GM13977 (cell line): ENCODE data around the gene APBB2.
"Not testable (repeated sequence)": the region's sequence is repeated elsewhere in the genome, so short reads cannot be mapped to it uniquely, and the experiment has no call there.

Experiments used
- DNase-seq: peaks from one replicate; pipeline ENCODE4 v3.0.0; 2012; ENCODE audit warnings: low spot score
- CTCF ChIP-seq: IDR thresholded peaks from 2 replicates; pipeline ENCODE4 v1.5.1; 2012; ENCODE audit warnings: mild to moderate bottlenecking, control low read depth; ENCODE audit not compliant: insufficient read depth; ENCODE audit errors: extremely low read depth, missing control alignments
- in situ Hi-C: fragments of 300-500 bp; cut with MboI; formaldehyde crosslinking; loops from one replicate; pipeline ENCODE4 v1.12.0; 2022; ENCODE audit warnings: low sequenced_read_pairs, low pct_unique_long_range_greater_than_20kb, mixed read lengths, inconsistent platforms; ENCODE audit not compliant: unreplicated experiment

APBB2 gene

GRCh38 chr4:40998675-40999358, 215.5 kb downstream of the APBB2 start:
- TF ChIP-seq CTCF, result no peak
- in situ Hi-C loops, result no loop called here
- no peak for DNase-seq

- in situ Hi-C loops, result no loop called here
- TF ChIP-seq CTCF, result no peak
- DNase-seq, result no peak
Observed at GRCh38 chr4:40995850-40996249, 218.5 kb downstream of the APBB2 start.

GRCh38 chr4:40994321-40994720, 220.0 kb downstream of the APBB2 start:
- in situ Hi-C loops, DNase-seq: not testable (repeated sequence)

GRCh38 chr4:40993296-40993693, 221.0 kb downstream of the APBB2 start:
- in situ Hi-C loops, result not testable (repeated sequence)

GRCh38 chr4:40992472-40993295, 221.7 kb downstream of the APBB2 start:
- in situ Hi-C loops, result no loop called here
- TF ChIP-seq CTCF, result no peak
- peak; percentile 38 for DNase-seq

More at GRCh38 chr4:40993296-40993693, 221.0 kb downstream of the APBB2 start:
- not testable (repeated sequence) for DNase-seq

GRCh38 chr4:40991908-40992307, 222.4 kb downstream of the APBB2 start:
- peak; percentile 32 for DNase-seq
- no peak for TF ChIP-seq CTCF
- in situ Hi-C loops, result no loop called here

- in situ Hi-C loops, result no loop called here
- no peak for DNase-seq
- no peak for TF ChIP-seq CTCF
Observed at GRCh38 chr4:40990899-40991265, 223.5 kb downstream of the APBB2 start.
